Natural killer cell (primary cell): ENCODE measurements around the gene WIZ. TPM values are rescaled to one million over a fixed set of nuclear protein-coding genes. Genes with fewer than 3 reads are reported as not detected.

Experiments used
- ATAC-seq, 3 donors: fragments of 150-1000 bp in 2 of 3; fragments of 200-7000 bp in 1 of 3; cut with Tn5 transposase; 1 replicate in 1 of 3; 2 replicates in 2 of 3; pipeline ENCODE4 v1.10.0; 2021; ENCODE audit warnings: mild to moderate bottlenecking in 2 of 3, moderate library complexity in 2 of 3
- DNase-seq, 2 donors: peaks; one replicate each; pipeline versions ENCODE4 v3.0.0 to v3.0.0-alpha.2; 2013 to 2021; ENCODE audit warnings: mixed read lengths in 1 of 2
- H3K27ac ChIP-seq: one replicate; pipeline ENCODE4 v1.5.1; 2013; ENCODE audit warnings: mild to moderate bottlenecking, low read length
- H3K27me3 ChIP-seq: one replicate; pipeline ENCODE4 v1.6.1; 2013; ENCODE audit warnings: low read length; ENCODE audit not compliant: control insufficient read depth, insufficient read depth
- H3K36me3 ChIP-seq: one replicate; pipeline ENCODE4 v1.6.1; 2013; ENCODE audit warnings: low read length; ENCODE audit not compliant: control insufficient read depth, insufficient read depth
- H3K4me1 ChIP-seq: one replicate; pipeline ENCODE4 v1.6.1; 2013; ENCODE audit warnings: low read length; ENCODE audit not compliant: control insufficient read depth, insufficient read depth
- H3K4me3 ChIP-seq: one replicate; pipeline ENCODE4 v1.5.1; 2013; ENCODE audit warnings: low read length
- H3K9me3 ChIP-seq: one replicate; pipeline ENCODE4 v1.6.1; 2013; ENCODE audit warnings: low read length; ENCODE audit not compliant: control insufficient read depth, insufficient read depth
- H3K27ac Mint-ChIP-seq, 2 donors: one replicate each; pipeline ENCODE4 v1.8.0; 2022; ENCODE audit warnings: mild to moderate bottlenecking in 2 of 2, mixed read lengths in 2 of 2, moderate library complexity in 1 of 2
- H3K27me3 Mint-ChIP-seq, 2 donors: one replicate each; pipeline ENCODE4 v1.8.0; 2022; ENCODE audit warnings: low read depth in 2 of 2, mixed read lengths in 2 of 2
- H3K36me3 Mint-ChIP-seq: one replicate; pipeline ENCODE4 v1.8.0; 2022; ENCODE audit warnings: mixed read lengths
- H3K4me1 Mint-ChIP-seq, 2 donors: one replicate each; pipeline ENCODE4 v1.8.0; 2022; ENCODE audit warnings: mixed read lengths in 2 of 2
- H3K4me3 Mint-ChIP-seq: one replicate; pipeline ENCODE4 v1.8.0; 2022; ENCODE audit warnings: mild to moderate bottlenecking, moderate library complexity, mixed read lengths
- H3K9me3 Mint-ChIP-seq, 2 donors: one replicate each; pipeline ENCODE4 v1.8.0; 2022; ENCODE audit warnings: mixed read lengths in 2 of 2
- CTCF ChIP-seq: fragments of 200-600 bp; IDR thresholded peaks from one replicate; pipeline ENCODE4 v1.8.0; 2022; ENCODE audit warnings: antibody characterized with exemption
- WGBS: methylation state at CpG from one replicate; pipeline ENCODE4 v1.1.7; 2013; ENCODE audit warnings: missing lambda C conversion rate; ENCODE audit not compliant: insufficient coverage; 5-methylcytosine and 5-hydroxymethylcytosine counted together
- intact Hi-C: fragments of 100-400 bp; cut with micrococcal nuclease; formaldehyde crosslinking; loops from one replicate; pipeline ENCODE4 v1.14.2; 2022
- total RNA-seq, 4 donors: library from RNA; stranded (reverse); fragments of 120-200 nt in 1 of 4; gene quantifications; one replicate each; pipeline versions ENCODE4 v1.2.3 to v1.2.4, GENCODE V29; 2013 to 2022

WIZ gene
- total RNA-seq, 3 donors from 2014 or later (not counting 1 experiment from before 2014, with no cell fraction given), result 24.3 to 29.3 (median 24.4) TPM

GRCh38 chr19:15439078-15439799 is 10.5 kb downstream of the WIZ start:
- Mint-ChIP-seq H3K36me3 (no peaks in the 10 kb centered on the region), H3K9me3 (no peaks in the 10 kb centered on the region), H3K27me3 (no peaks in the 10 kb centered on the region), H3K4me3 (no peak overlapping the region), H3K27ac (no peak overlapping the region), H3K4me1 (no peaks in the 10 kb centered on the region)
- DNase-seq, result no peak
- intact Hi-C loops, result no loop called here
- Histone ChIP-seq H3K27ac (no peak overlapping the region), H3K9me3 (no peaks in the 10 kb centered on the region), H3K4me3 (no peak overlapping the region), H3K36me3 (no peaks in the 10 kb centered on the region), H3K27me3 (no peaks in the 10 kb centered on the region), H3K4me1 (no peaks in the 10 kb centered on the region)
- no peak for TF ChIP-seq CTCF
- ATAC-seq, result no peak
- 66% methylated on average over 23 of the region's 25 CpGs for WGBS

DNA sequence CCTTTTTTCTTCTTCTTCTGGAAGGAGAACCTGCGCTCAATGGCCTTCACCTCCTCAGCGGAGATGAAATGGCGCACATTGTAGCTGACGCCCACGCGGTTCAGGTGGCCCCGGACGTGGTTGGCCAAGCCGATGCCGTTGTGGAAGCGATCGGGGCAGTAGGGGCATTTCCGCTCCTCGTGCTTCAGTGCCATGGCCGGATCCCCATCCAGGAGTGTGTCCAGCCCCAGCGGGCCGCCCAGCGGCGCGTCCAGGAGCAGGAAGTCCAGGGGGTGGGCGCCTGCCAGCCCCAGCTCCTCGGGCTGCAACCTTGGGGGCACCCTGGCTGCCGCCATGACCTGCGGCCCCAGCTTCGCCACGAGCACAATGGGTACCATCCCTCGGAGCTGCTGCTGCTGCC is 11.2 kb downstream of the WIZ start:
- Histone ChIP-seq H3K27ac (no peak overlapping the region), H3K9me3 (no peaks in the 10 kb centered on the region), H3K4me1 (peaks cover 2% of the 10 kb centered on the region), H3K27me3 (no peaks in the 10 kb centered on the region), H3K36me3 (no peaks in the 10 kb centered on the region), H3K4me3 (no peak overlapping the region)
- intact Hi-C loops, result no loop called here
- H3K27me3 Mint-ChIP-seq, result no peaks in the 10 kb centered on the region
- no peak for TF ChIP-seq CTCF
- 94% methylated on average over 27 of the region's 27 CpGs for WGBS
- H3K9me3 Mint-ChIP-seq, result no peaks in the 10 kb centered on the region
- ATAC-seq (no peak), DNase-seq (no peak)
- no peak overlapping the region for H3K27ac Mint-ChIP-seq
- no peaks in the 10 kb centered on the region for H3K36me3 Mint-ChIP-seq
- H3K4me3 Mint-ChIP-seq, result no peak overlapping the region
- H3K4me1 Mint-ChIP-seq, result peaks cover under 1 to 1% of the 10 kb centered on the region in 2 donors

DNA sequence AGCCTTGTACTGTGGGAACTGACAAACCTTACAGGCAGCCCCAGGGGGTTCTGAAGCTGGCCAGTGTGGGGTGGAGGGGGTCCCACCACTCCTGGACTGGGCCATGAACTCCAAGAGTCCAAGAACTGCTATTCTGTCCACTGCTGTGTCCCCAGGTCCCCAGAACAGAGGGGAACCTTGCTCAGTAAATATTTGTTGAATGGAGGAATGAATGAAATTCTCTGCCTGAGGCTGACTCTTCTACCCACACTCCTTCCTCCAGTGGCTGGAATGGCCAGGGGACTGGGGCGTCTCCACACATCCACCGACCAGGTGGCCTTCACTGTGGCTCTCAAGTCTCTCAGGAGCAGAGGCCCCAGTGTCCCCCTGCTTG is 11.6 kb downstream of the WIZ start:
- no peak for TF ChIP-seq CTCF
- no peaks in the 10 kb centered on the region for H3K27me3 Mint-ChIP-seq
- no peak for ATAC-seq
- no peak for DNase-seq
- no peaks in the 10 kb centered on the region for H3K9me3 Mint-ChIP-seq
- peaks cover 5 to 6% of the 10 kb centered on the region in 2 donors for H3K4me1 Mint-ChIP-seq
- Histone ChIP-seq H3K36me3 (no peaks in the 10 kb centered on the region), H3K9me3 (no peaks in the 10 kb centered on the region), H3K4me1 (peaks cover 6% of the 10 kb centered on the region), H3K4me3 (no peak overlapping the region), H3K27ac (no peak overlapping the region), H3K27me3 (no peaks in the 10 kb centered on the region)
- WGBS, result 91% methylated on average over 2 of the region's 2 CpGs
- no peaks in the 10 kb centered on the region for H3K36me3 Mint-ChIP-seq
- no peak overlapping the region for H3K27ac Mint-ChIP-seq
- intact Hi-C loops, result no loop called here
- H3K4me3 Mint-ChIP-seq, result no peak overlapping the region
